Kidney (tissue), 14 donors: Measurements from ENCODE around the gene ANKRD50. TPM values are rescaled to one million over a fixed set of nuclear protein-coding genes. Genes with fewer than 3 reads are reported as not detected.

Experiments
- DNase-seq, 5 donors: peaks; one replicate each; pipeline ENCODE4 v3.0.0-alpha.2; 2013 to 2020
- FAIRE-seq: peaks from 2 replicates; lab custom pipeline; 2012; peaks lifted over from hg19 to GRCh38; lab: Jason Lieb, UNC
- H3K27ac ChIP-seq, 2 donors: one replicate each; pipeline ENCODE4 v1.7.0; 2013; ENCODE audit warnings: low read depth in 2 of 2, low read length in 2 of 2, inconsistent platforms in 1 of 2
- H3K27me3 ChIP-seq: one replicate; pipeline ENCODE4 v1.7.1; 2013; ENCODE audit warnings: low read length, inconsistent platforms; ENCODE audit not compliant: control insufficient read depth, insufficient read depth
- H3K36me3 ChIP-seq, 3 donors: one replicate each; pipeline versions ENCODE4 v1.7.0 to v1.7.1; 2013; ENCODE audit warnings: low read length in 3 of 3, control low read depth in 1 of 3, inconsistent platforms in 1 of 3; ENCODE audit not compliant: insufficient read depth in 3 of 3, control insufficient read depth in 2 of 3
- H3K4me1 ChIP-seq, 3 donors: one replicate each; pipeline versions ENCODE4 v1.7.0 to v1.7.1; 2013; ENCODE audit warnings: low read length in 3 of 3, inconsistent platforms in 1 of 3, low read depth in 1 of 3; ENCODE audit not compliant: control insufficient read depth in 2 of 3, insufficient read depth in 2 of 3
- H3K4me3 ChIP-seq, 3 donors: one replicate each; pipeline versions ENCODE4 v1.7.0 to v1.8.1; 2013; ENCODE audit warnings: low read length in 3 of 3, control low read depth in 1 of 3, inconsistent platforms in 1 of 3
- H3K9ac ChIP-seq, 3 donors: one replicate each; pipeline versions ENCODE4 v1.7.0 to v1.7.1; 2013; ENCODE audit warnings: low read length in 3 of 3, control low read depth in 1 of 3, inconsistent platforms in 1 of 3
- H3K9me3 ChIP-seq, 3 donors: one replicate each; pipeline versions ENCODE4 v1.7.0 to v1.7.1; 2013; ENCODE audit warnings: low read length in 3 of 3, control low read depth in 1 of 3, inconsistent platforms in 1 of 3; ENCODE audit not compliant: control insufficient read depth in 2 of 3, insufficient read depth in 1 of 3
- intact Hi-C: fragments of 100-400 bp; cut with DNase I; formaldehyde crosslinking; loops from one replicate; pipeline ENCODE4 v1.11.1; 2022
- polyA plus RNA-seq: library from polyadenylated mRNA; stranded (reverse); fragments of 350-450 nt; fragmentation: Illumina TruSeq; extraction: RNeasy Lipid Tissue Mini Kit (QIAGEN cat#74804); gene quantifications from one replicate; pipeline ENCODE4 v1.2.3, GENCODE V29; 2014; ENCODE audit warnings: low read depth, low replicate concordance; ENCODE audit not compliant: insufficient read depth
- total RNA-seq: library from RNA; stranded (reverse); fragmentation: NEBNext Ultra II Directional; extraction: Animal tissue kit (Norgen Biotek cat#: 25700); gene quantifications from one replicate; pipeline ENCODE4 v1.2.1, GENCODE V29; 2021
- TF ChIP-seq, protein P1 (sequence below): IDR thresholded peaks from 3 replicates; pipeline ENCODE4 v1.5.1; 2012; ENCODE audit warnings: mild to moderate bottlenecking, moderate library complexity, borderline replicate concordance; ENCODE audit not compliant: insufficient read depth; ENCODE audit errors: extremely low read depth
- donor health status: control.
- donor health status: control.
- donor health status: control.
- donor health status: control.
- donor health status: control.
- donor health status: DM: yes; HTN: yes; CAD: no.
- donor health status: Normal renal cell carcinoma (clear cell type).

ANKRD50 gene
- total and polyA plus RNA-seq, 2 donors from 2014 or later: 2.7 to 12.1 TPM

DNA sequence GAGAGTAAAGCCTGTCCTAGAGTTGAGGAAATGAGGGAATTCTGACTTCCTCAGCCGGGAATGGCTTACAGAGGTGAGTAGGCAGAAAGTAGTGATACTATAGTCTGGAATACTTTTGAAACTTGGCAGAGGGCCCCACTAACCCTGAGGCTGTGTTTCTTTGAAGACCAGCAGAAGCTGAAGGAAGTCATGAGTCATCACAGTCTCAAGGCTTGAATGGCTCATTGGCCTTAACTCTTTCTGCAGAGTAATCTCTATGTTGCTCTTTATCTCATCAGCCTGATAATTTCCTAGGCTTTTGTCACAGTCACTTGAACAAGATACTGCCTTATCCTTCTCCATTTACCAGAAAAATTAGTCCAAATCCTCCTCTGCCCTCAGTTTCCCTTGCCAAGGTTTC, 80.8 kb downstream of the ANKRD50 start:
- Histone ChIP-seq H3K9ac (no peak overlapping the region), H3K27me3 (no peaks in the 10 kb centered on the region), H3K4me1 (no peaks in the 10 kb centered on the region), H3K4me3 (no peak overlapping the region), H3K9me3 (no peaks in the 10 kb centered on the region), H3K27ac (no peak overlapping the region), H3K36me3 (no peaks in the 10 kb centered on the region)
- FAIRE-seq (no peak), DNase-seq (peak in 4 of 5 donors; percentile 7 to 69 (median 35))
- intact Hi-C loops: no loop called here
- TF ChIP-seq, protein P1, sequence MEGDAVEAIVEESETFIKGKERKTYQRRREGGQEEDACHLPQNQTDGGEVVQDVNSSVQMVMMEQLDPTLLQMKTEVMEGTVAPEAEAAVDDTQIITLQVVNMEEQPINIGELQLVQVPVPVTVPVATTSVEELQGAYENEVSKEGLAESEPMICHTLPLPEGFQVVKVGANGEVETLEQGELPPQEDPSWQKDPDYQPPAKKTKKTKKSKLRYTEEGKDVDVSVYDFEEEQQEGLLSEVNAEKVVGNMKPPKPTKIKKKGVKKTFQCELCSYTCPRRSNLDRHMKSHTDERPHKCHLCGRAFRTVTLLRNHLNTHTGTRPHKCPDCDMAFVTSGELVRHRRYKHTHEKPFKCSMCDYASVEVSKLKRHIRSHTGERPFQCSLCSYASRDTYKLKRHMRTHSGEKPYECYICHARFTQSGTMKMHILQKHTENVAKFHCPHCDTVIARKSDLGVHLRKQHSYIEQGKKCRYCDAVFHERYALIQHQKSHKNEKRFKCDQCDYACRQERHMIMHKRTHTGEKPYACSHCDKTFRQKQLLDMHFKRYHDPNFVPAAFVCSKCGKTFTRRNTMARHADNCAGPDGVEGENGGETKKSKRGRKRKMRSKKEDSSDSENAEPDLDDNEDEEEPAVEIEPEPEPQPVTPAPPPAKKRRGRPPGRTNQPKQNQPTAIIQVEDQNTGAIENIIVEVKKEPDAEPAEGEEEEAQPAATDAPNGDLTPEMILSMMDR: no peak

DNA sequence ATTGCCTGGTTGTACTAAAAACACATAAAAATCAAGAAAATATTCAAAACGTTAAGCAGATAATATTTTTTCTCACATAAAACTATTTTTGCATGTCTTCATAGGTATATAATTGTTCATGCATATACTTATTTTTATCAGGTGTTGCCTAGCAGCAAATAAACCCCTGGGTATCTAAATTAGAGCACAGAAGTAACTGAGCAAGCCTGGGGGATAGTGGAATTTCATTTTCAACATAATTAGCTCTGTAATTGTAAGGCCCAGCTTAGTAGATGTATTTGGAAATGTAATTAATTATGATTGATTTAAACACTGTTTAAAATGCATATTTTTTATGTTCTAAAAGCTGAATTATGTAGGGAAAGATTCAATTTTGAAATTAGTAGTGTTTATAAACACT, 82.9 kb downstream of the ANKRD50 start:
- TF ChIP-seq, protein P1: no peak
- intact Hi-C loops: no loop called here
- no peaks in the 10 kb centered on the region for H3K9me3 ChIP-seq
- H3K27ac ChIP-seq: no peak overlapping the region
- FAIRE-seq (no peak), DNase-seq (no peak)
- H3K4me3 ChIP-seq: no peak overlapping the region
- no peak overlapping the region for H3K9ac ChIP-seq
- H3K4me1 ChIP-seq: no peaks in the 10 kb centered on the region
- H3K27me3 ChIP-seq: no peaks in the 10 kb centered on the region
- no peaks in the 10 kb centered on the region for H3K36me3 ChIP-seq
